GM12864 (cell line): ENCODE data around the gene RAB17.

Source experiments
- DNase-seq: peaks from one replicate; pipeline ENCODE4 v3.0.0-alpha.2; 2011; ENCODE audit warnings: low read depth
- H3K4me3 ChIP-seq: 2 replicates; pipeline ENCODE4 v1.5.1; 2011; ENCODE audit warnings: mild to moderate bottlenecking, low read depth, low read length, control low read depth
- TF ChIP-seq, protein P1 (sequence below): IDR thresholded peaks from 2 replicates; pipeline ENCODE4 v1.5.1; 2011; ENCODE audit warnings: low read depth, mild to moderate bottlenecking, moderate library complexity, low read length, control low read depth, inconsistent platforms; ENCODE audit errors: missing control alignments

The RAB17 gene

DNA sequence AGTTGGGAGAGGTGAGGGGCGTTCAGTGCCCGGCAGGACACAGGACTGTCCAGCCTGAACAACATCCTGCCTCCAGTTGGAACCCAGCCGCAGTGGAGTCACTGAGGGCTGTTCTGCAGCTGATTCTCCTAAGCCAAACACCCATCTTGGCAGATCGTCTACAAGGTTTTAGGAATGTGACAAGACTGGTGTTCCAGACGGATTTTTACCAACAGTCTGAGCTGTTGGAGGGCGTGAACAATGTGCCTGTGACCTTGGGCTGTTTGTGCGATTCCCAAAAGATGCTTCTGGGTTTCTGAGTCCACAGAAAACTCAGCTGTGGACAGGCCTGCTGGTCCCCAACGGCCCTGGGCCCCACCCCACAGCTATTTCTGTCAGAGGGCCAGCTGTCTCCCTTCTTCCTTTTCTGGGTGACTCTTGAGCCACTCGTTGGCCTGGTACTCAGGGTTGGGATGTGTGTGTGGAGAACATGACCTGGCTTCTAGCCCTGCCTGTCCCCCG, 42.6 kb upstream of the RAB17 start:
- TF ChIP-seq, protein P1, sequence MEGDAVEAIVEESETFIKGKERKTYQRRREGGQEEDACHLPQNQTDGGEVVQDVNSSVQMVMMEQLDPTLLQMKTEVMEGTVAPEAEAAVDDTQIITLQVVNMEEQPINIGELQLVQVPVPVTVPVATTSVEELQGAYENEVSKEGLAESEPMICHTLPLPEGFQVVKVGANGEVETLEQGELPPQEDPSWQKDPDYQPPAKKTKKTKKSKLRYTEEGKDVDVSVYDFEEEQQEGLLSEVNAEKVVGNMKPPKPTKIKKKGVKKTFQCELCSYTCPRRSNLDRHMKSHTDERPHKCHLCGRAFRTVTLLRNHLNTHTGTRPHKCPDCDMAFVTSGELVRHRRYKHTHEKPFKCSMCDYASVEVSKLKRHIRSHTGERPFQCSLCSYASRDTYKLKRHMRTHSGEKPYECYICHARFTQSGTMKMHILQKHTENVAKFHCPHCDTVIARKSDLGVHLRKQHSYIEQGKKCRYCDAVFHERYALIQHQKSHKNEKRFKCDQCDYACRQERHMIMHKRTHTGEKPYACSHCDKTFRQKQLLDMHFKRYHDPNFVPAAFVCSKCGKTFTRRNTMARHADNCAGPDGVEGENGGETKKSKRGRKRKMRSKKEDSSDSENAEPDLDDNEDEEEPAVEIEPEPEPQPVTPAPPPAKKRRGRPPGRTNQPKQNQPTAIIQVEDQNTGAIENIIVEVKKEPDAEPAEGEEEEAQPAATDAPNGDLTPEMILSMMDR: no peak
- H3K4me3 ChIP-seq: no peak overlapping the region
- no peak for DNase-seq

DNA sequence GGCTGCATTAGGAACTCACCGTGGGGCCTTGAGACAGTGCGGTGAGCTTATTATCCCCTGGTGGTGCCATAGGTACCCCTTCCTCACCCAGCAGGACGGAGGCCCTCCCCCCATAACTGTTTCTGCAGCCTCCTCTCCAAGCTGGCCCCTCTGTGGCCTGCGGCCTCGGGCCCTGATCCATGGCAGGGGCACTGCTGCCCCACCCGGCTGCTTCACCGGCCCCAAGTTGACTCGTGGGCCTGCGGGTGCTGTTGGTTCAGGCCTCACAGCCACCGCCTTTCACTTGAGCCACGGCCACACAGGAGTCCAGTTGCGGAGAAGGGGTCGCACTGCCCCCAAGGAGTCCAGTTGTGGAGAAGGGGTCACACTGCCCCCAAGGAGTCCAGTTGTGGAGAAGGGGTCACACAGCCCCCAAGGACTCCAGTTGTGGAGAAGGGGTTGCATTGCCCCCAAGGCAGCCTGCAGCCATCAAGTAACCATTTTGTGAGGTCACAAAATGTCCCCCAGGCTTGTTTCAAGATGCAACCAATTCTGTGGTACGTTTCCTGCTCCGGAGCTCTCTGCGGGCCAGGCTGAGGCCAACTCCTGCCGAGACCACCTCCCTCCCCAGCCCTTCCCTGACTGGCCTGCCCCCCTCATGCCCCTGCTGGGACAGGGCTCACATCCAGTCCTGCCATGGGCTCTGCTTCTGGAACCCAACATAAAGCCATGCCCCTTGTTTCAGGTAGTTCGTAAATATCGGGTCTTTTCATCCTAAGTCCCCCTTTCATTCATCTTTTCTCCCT, 41.5 kb upstream of the RAB17 start:
- no peak overlapping the region for H3K4me3 ChIP-seq
- TF ChIP-seq, protein P1: no peak
- no peak for DNase-seq

DNA sequence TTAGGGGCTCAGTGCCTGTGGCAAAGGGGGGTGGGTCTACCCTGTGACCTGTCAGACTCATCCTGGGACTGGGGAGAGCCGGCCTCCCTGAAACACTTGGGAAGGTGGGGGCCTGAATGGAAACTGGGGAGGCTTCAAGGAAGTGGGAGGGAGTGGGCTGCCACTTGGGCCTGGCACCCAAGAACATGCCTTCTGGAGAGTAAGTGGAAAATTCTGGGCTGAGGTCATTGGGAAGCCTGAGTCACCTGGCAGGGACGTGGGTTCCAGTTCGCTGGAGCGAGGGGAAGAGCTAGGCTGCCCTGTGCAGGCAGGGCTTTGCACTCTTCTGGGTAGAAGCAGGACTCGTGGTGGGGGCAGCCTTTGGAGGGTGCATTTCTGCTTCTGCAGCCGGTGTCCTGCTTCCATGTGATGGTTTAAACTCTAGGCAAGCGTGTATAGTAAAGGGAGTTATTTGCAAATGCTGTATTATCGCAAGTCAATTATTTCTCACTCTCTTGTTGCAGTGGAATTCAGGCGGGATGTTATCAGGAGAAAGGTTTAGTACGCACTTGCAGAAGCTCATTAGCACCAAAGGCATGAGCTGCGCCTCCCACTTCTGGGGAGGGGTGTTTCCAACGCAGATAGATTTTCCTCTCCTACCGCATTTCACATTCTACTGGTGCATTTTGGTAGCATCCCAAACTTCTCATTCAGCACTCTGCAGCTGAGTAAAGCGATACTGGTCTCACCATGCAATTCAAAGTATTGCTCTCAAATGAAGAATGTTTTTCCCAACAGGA, 40.7 kb upstream of the RAB17 start:
- no peak for DNase-seq
- H3K4me3 ChIP-seq: no peak overlapping the region
- TF ChIP-seq, protein P1: no peak

DNA sequence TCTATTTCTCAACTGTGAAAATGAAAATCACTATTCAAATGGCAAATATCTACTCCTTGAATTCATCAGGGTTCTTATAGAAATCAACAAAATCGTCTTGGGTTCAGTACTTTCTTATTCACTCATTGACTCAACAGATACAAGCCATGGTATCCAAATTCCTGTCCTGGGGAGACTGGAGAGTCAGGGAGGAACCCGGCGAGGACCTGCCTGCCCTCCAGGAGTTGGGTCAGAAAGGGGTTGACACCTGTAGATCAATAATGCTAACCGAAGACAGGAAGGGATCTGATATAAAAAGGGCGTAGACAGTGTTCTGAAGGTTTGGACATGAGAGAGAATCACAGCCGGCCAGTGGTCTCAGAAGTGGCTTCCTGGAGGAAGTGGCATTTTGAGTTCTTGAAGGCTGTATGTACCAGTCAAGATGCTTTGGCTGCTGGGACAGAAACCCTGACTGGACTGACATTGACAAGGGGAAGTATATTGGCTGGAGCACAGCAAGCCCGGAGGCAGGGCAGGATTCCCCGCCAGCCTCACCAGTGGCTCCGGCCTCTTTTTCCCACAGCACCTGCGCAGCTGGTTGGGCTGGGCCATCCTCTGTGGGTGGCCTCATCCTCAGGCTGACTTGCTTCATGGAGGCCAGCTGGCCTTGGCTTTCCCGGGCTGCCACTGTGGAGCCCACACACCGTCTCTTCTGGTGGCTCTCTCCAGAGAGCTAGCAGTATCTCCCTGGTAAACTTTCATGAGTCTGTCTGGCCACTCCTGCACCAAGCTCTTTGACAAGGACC, 39.9 kb upstream of the RAB17 start:
- TF ChIP-seq, protein P1: no peak
- DNase-seq: no peak
- no peak overlapping the region for H3K4me3 ChIP-seq

DNA sequence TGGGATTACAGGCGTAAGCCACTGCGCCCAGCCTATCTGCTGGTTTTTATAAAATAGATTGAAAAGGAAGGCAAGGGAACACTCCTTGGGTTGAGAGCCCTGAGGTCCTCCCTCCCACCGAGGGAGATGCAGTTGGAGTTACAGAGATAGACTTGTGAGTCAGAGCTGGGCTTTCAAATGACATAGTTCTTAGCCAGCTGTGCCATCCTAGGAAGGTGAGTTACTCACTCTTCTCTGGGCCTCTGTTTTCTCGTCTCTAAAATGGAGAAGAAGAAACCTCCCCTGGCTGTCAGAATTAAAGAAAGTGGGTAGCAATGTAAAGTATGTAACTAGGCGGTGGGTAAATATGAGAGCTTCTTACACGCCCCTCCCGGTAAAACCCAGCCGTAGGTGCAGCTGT, 39.2 kb upstream of the RAB17 start:
- TF ChIP-seq, protein P1: no peak
- H3K4me3 ChIP-seq: no peak overlapping the region
- no peak for DNase-seq

DNA sequence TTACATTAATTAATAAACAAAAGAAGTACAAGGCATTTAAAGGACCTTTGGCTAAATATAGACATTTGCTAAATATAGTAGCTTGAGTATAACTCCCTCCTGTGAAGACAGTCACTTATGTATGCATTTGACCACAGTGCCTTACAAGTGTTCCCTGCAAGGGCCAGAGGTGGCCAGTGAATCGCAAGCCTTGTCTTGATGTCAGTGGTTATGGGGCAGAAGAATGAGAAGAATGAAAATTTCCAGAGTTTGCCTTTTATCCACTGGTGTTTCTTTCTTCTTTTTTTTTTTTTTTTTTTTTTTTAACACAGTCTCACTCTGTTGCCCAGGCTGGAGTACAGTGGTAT, 38.6 kb upstream of the RAB17 start:
- TF ChIP-seq, protein P1: no peak
- H3K4me3 ChIP-seq: no peak overlapping the region
- DNase-seq: no peak
